ENCODE measurements around the gene D2HGDH. TPM values are rescaled to one million over a fixed set of nuclear protein-coding genes. Genes with fewer than 3 reads are reported as not detected.

Gene D2HGDH
- total and polyA plus RNA-seq, 9 of the 15 experiments (the other 6 are each of a cell fraction or from before 2014, with no cell fraction given): 0.39 to 30.8 (median 10.3) TPM

- TF ChIP-seq MXD1 (CRISPR knock-in tag; IDR thresholded peaks at IDR 0.05; ENCODE audit: borderline replicate concordance, poor library complexity, severe bottlenecking): no peak
- no peak for TF ChIP-seq SLC30A9 (CRISPR knock-in tag; IDR thresholded peaks at IDR 0.05)
- no peak for TF ChIP-seq PTRF (tag; IDR thresholded peaks at IDR 0.05)
- TF ChIP-seq ZHX1 (conservative IDR thresholded peaks at IDR 0.05; ENCODE audit: low read length): no peak
- TF ChIP-seq ZNF175 (CRISPR knock-in tag; IDR thresholded peaks at IDR 0.05; ENCODE audit: low read depth): no peak
- TF ChIP-seq YBX1 (IDR thresholded peaks at IDR 0.05): no peak
- no peak for TF ChIP-seq ZNF695 (CRISPR knock-in tag; IDR thresholded peaks at IDR 0.05)
- 0 out of 2 replicates have a peak, but pooled peaks have one; percentile 34 for TF ChIP-seq NFRKB (IDR thresholded peaks at IDR 0.05; ENCODE audit: low read depth)
- TF ChIP-seq ZBTB49 (CRISPR knock-in tag; IDR thresholded peaks at IDR 0.05; ENCODE audit: borderline replicate concordance): no peak
- TF ChIP-seq ASH1L (IDR thresholded peaks at IDR 0.05; ENCODE audit: borderline replicate concordance, low read depth, partially characterized antibody): no peak
- no peak for TF ChIP-seq HNRNPUL1 (IDR thresholded peaks at IDR 0.05; ENCODE audit: low read length)
- no peak for TF ChIP-seq POLR3G (IDR thresholded peaks at IDR 0.05; ENCODE audit: extremely low read depth, insufficient read length, insufficient replicate concordance)
- TF ChIP-seq ZNF263 (CRISPR knock-in tag; IDR thresholded peaks at IDR 0.05; ENCODE audit: borderline replicate concordance): no peak
- TF ChIP-seq HCFC1 (IDR thresholded peaks at IDR 0.05; ENCODE audit: low read depth, low read length): peak; percentile 67
- peak; percentile 49 for TF ChIP-seq NCOA6 (IDR thresholded peaks at IDR 0.05)
- TF ChIP-seq ZNF583 (CRISPR knock-in tag; IDR thresholded peaks at IDR 0.05): no peak
- no peak for TF ChIP-seq ZKSCAN3 (CRISPR knock-in tag; IDR thresholded peaks at IDR 0.05)
- no peak for TF ChIP-seq NBN (IDR thresholded peaks at IDR 0.05; ENCODE audit: low read depth)
- TF ChIP-seq STAT5B (CRISPR knock-in tag; IDR thresholded peaks at IDR 0.05): no peak
- no peak for TF ChIP-seq HLTF (IDR thresholded peaks at IDR 0.05)
- peak; percentile 84 for TF ChIP-seq CXXC5 (CRISPR knock-in tag; IDR thresholded peaks at IDR 0.05)
- TF ChIP-seq TSC22D4 (tag; IDR thresholded peaks at IDR 0.05): no peak
- 0 out of 2 replicates have a peak, but pooled peaks have one; percentile 3 for TF ChIP-seq NCOR1 (IDR thresholded peaks at IDR 0.05)
- peak; percentile 22 for TF ChIP-seq NFYB (IDR thresholded peaks at IDR 0.05; ENCODE audit: extremely low read depth, insufficient read length)
- TF ChIP-seq KAT2B (IDR thresholded peaks at IDR 0.05; ENCODE audit: low read depth, low read length): no peak
- no peak for TF ChIP-seq DIDO1 (tag; IDR thresholded peaks at IDR 0.05; ENCODE audit: low read depth)
Observed at GRCh38 chr2:241686650-241687425, 47.6 kb upstream of the D2HGDH start, which contains the start of gene DTYMK (continued).
